ENCODE results near the gene CDH4. TPM values are rescaled to one million over a fixed set of nuclear protein-coding genes. Genes with fewer than 3 reads are reported as not detected.
A peak's percentile ranks its signal among the peaks of the same experiment; 100 is the strongest.
"Not testable (repeated sequence)": the region's sequence is repeated elsewhere in the genome, so short reads cannot be mapped to it uniquely, and the experiment has no call there.

CDH4 gene
- total RNA-seq, 1 donor from 2014 or later: 0.17 TPM

- no peak for DNase-seq
These were observed 1.8 kb downstream of the CDH4 start for GRCh38 chr20:61253640-61254511.

DNA sequence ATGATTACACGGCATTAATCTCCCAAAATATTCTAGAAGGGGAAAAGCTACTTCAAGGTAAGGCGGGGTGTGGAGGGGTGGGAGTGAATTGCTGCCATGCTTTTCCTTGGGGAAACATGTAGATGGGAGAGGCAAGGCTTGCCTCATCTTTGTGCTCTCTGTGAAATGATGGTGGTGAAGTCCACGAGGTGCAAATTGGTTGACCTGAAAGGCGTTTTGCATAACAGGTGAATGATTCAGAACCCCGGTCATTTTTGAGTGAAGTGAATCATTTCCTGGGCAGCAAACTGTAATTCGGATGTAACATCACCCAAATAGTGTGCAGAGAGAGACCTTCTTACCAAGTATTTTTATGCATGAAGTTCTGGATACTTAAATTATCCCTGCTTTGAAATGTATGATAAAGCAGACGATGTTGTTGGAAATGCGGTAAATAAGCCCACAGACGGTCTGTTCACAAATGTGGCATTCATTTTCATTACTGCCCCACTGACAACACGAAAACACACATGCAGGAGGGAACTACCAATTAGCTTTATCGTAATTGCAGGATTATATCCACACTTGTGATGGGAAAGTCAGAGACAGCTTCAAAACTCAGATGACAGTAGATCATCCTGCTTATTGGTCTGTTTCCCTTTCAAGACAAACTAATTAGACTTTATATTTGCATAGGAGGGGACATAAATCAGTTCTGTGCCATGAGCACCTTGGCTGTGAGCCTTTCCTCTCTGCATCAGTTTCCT, 3.0 kb downstream of the CDH4 start:
- DNase-seq: peak; percentile 12

DNA sequence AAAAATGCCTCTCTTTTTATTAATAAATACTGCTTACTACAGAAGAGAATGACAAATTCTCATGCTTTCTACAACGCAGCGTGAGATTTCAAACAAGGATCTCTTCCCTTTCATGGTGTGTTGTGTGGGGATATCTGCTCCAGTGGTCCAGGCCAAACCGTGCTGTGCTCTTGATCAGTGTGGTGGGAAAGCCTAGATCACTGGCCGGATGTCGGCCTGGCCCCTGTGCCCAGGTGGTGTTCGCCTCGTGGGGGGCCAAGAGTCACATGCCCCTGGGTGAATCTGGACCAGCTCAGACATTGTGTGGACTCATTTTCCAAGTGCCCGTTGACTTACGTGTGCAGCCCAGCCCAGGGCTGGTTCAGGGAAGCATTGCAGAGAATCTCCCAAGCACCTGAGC, 4.3 kb downstream of the CDH4 start:
- DNase-seq: no peak

- DNase-seq: no peak
These were observed 4.8 kb downstream of the CDH4 start for GRCh38 chr20:61256824-61257223.

- DNase-seq: no peak
These were observed 5.5 kb downstream of the CDH4 start for GRCh38 chr20:61257611-61258010.

- no peak for DNase-seq
These were observed 7.7 kb downstream of the CDH4 start for GRCh38 chr20:61259741-61260140.

DNA sequence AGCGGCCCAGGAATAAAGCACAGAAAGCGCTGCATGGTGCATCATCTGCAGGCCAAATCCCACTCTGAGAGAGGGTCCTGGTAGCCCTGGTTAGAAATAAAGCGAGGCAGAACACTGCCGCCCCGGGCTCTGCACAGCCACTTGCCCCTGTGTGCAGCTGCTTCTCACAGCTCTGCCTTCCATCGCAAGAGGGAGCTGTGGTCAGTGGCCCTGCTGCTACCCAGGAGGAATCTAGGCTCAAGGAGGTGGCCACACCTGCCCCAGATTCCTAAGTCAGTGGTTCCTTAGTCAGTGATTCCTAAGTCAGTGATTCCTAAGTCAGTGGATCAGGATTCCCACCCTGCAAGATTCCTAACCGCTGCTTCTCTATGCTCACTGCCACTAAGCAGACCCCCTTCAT, 8.8 kb downstream of the CDH4 start:
- DNase-seq: no peak

DNA sequence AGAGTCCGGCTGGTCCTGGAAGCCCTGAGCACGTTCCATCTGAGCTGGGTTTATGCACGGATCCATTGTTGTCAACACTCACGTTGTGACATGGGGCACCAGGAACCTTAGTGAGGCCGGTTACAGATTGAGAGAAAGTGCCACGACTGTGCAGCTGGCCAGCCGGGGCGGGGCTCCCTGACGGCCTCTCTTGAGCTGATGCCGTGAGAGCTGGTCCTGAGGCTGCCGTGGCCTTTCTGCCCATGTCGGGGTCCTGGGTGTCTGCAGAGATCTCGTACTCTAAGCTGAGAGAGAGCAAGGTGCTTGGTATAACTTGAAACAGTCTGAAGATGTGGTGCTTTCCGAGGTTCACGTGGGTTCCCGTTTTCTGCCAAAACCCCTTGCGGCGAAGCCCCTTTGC, 10.0 kb downstream of the CDH4 start:
- DNase-seq: no peak

GRCh38 chr20:61262514-61262913, 10.5 kb downstream of the CDH4 start:
- DNase-seq: no peak

DNA sequence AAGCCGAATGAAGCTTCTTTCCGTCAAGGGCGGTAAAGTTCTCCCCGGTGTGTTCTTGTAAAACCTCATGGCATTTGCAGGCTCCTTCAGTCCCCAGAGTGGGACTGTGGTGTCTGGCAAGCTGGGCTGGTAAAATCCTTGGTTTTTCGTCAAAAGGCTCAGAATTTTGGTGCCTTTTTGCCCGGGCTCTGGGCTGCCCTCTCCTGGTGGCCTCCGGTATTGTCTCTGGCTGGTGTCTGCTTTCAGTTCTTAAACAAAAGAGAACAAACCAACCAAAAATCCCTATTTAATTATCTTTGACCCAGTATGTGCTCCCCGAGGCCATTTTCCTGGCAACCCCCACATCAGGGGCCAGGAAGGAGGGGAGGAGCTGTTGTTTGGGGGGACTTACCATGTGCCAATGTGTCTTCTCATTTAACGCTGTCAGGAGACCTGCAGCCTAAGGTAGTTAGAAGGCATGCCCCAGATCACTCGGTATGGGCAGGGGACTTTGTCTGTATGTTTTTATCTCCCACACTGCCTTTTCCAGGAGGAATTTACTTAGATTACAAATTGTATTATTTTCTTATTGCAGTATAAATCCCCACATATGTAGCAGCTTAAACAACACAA, 11.1 kb downstream of the CDH4 start:
- DNase-seq: peak; percentile 37

DNA sequence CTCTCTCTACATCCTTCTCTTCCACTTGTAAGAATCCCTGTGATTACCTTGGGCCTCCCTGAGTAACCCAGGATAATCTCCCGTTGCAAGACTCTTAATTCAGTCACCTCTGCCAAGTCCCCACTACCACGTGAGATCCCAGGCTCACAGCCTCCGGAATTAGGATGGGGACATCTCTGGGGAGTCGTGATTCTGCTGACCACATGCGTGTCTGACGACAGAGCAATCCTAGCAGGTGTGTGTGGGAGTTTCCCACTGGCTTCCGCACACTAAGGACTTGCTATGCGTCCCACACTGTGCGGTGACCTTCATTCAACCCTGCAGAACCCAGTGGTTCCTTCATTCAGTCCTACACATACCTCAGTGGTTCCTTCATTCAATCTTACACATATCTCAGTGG, 11.9 kb downstream of the CDH4 start:
- DNase-seq: no peak

GRCh38 chr20:61267241-61267640, 15.2 kb downstream of the CDH4 start:
- DNase-seq: no peak

GRCh38 chr20:61268024-61268423, 16.0 kb downstream of the CDH4 start:
- DNase-seq: no peak

DNA sequence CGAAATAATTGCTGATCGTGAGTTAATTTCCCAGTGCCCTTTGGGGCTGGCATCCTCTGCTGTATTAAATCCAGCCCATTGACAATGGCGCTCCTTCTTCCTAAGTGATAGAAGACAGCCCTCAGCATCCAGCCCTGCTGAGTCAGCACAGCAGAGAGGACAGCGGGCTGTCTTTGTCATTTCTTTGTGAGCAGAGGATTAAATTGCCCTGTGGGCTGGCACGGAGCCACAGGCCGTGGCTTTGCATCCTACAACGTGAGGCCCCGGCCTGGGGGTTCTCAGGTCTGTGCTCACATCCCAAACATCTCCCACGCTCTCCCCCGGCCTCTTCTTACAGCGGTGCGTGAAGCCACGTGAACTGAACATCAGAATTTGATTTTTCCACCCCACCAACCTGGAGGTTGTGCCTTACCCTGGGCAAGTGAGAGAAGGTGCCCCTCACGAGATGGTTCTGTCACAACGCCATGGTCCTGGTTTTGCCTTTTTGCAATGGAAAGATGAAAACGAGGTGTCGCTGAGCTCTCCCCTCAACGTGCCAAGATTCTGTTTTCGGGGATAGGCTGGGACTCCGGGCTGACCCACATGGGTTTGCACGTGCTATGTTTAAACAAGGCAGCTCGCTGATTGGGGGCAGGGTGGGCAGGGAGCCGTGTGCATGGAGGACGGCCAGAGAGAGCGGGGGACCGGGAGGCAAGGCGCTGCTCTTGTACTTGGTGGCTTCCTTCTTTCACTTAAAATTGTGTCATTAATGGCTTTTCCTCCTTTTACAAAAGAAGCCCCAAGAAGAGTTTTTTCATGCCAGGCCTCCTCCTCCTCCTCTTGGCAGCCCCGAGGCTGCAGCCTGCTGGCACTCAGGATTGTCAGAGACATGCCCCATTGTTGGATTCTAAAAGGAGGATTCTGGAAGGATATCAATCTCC, 19.5 kb downstream of the CDH4 start:
- no peak for DNase-seq

DNA sequence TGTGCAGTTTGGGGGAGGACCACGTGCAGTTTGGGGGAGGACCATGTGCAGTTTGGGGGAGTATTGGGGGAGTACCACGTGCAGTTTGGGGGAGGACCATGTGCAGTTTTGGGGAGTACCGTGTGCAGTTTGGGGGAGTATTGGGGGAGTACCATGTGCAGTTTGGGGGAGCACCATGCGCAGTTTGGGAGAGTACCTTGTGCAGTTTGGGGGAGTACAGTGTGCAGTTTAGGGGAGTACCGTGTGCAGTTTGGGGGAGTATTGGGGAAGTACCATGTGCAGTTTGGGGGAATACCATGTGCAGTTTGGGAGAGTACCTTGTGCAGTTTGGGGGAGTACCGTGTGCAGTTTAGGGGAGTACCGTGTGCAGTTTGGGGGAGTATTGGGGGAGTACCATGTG, 21.0 kb downstream of the CDH4 start:
- DNase-seq: not testable (repeated sequence)

- not testable (repeated sequence) for DNase-seq
These were observed 21.6 kb downstream of the CDH4 start for GRCh38 chr20:61273666-61274065.

- DNase-seq: no peak
These were observed 22.3 kb downstream of the CDH4 start for GRCh38 chr20:61274326-61274725.

DNA sequence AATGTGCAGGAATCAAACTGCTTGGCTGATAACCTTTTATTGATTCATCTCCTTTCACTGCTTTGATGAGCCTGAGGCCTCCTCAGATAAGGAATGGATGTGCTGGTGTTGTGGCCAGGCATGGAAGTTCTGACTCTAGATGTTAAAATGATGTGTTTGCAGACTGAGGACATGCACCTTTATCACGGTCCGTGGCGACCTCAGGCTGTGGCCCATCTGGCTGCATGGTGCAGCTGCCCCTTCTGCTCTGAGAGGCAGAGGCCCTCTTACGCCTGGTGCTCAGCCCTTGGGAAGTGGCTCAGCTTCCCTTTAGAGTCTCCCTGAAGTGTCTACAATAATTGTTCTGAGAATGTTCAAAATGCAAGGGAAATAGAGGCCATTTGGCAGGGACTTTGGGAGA, 26.2 kb downstream of the CDH4 start:
- no peak for DNase-seq

DNA sequence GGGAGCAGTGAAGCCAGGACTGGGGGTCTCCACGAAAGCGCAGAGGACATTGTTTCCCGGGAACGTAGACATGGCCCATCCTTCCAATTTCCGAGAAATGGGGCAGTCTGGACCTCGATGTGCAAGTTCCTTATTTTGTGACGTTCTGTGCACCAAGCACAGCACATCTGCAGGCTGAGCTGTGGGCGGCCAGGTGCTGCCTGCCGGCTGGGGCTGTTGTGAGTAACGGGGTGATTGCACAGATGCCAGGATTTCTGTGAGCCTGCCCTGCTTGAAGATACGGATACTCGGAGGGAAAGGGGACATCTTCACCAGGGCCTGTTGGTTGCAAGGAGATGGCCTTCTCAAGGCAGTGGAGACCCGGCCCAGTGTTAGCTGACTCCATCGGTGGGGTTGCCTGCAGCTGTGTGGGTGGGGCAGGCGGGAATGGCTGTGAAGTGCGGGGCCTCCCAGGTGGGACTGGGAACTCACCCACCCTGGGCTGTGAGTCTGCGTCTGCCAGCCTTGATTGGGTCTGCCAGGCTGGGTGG, 27.6 kb downstream of the CDH4 start:
- no peak for DNase-seq

- DNase-seq: no peak
These were observed 28.3 kb downstream of the CDH4 start for GRCh38 chr20:61280217-61280980.

GRCh38 chr20:61281286-61281795, 29.3 kb downstream of the CDH4 start:
- no peak for DNase-seq

All from dermis blood vessel endothelial cell (primary cell).